HL-60 (cell line): ENCODE results near the gene ERC2.

ENCODE experiments used
- POLR2AphosphoS5 ChIP-seq: IDR thresholded peaks from 2 replicates; pipeline ENCODE4 v1.6.1; 2012; ENCODE audit warnings: low read depth
- REST ChIP-seq: IDR thresholded peaks from 2 replicates; pipeline ENCODE4 v1.6.1; 2012; ENCODE audit warnings: low read depth; ENCODE audit not compliant: insufficient replicate concordance
- SPI1 ChIP-seq: IDR thresholded peaks from 2 replicates; pipeline ENCODE4 v1.6.1; 2012; ENCODE audit warnings: low read depth, mild to moderate bottlenecking, borderline replicate concordance
- TF ChIP-seq, protein P1 (sequence below): IDR thresholded peaks from one replicate; pipeline ENCODE4 v1.5.1; 2011; ENCODE audit warnings: low read length, control low read depth, inconsistent platforms; ENCODE audit not compliant: insufficient read depth

- TF ChIP-seq, protein P1, sequence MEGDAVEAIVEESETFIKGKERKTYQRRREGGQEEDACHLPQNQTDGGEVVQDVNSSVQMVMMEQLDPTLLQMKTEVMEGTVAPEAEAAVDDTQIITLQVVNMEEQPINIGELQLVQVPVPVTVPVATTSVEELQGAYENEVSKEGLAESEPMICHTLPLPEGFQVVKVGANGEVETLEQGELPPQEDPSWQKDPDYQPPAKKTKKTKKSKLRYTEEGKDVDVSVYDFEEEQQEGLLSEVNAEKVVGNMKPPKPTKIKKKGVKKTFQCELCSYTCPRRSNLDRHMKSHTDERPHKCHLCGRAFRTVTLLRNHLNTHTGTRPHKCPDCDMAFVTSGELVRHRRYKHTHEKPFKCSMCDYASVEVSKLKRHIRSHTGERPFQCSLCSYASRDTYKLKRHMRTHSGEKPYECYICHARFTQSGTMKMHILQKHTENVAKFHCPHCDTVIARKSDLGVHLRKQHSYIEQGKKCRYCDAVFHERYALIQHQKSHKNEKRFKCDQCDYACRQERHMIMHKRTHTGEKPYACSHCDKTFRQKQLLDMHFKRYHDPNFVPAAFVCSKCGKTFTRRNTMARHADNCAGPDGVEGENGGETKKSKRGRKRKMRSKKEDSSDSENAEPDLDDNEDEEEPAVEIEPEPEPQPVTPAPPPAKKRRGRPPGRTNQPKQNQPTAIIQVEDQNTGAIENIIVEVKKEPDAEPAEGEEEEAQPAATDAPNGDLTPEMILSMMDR = no peak
- TF ChIP-seq POLR2AphosphoS5 = no peak
- TF ChIP-seq REST = no peak
- TF ChIP-seq SPI1 = no peak
Measured at GRCh38 chr3:56115199-56115598, 353.1 kb downstream of the ERC2 start.
